Left ventricle myocardium inferior (tissue), 1 donor: ENCODE data around the gene GPR35. TPM values are rescaled to one million over a fixed set of nuclear protein-coding genes. Genes with fewer than 3 reads are reported as not detected.
"Not testable (repeated sequence)": the region's sequence is repeated elsewhere in the genome, so short reads cannot be mapped to it uniquely, and the experiment has no call there.

Experiments used
- DNase-seq: peaks from one replicate; pipeline ENCODE4 v3.0.0-alpha.2; 2020
- H3K27ac ChIP-seq: fragments of 200-600 bp; replicated peaks from 2 replicates; pipeline ENCODE4 v1.8.0; 2021
- H3K27me3 ChIP-seq: fragments of 200-600 bp; 2 replicates; pipeline ENCODE4 v1.8.0; 2021; ENCODE audit warnings: low read depth
- H3K36me3 ChIP-seq: fragments of 200-600 bp; 2 replicates; pipeline ENCODE4 v1.8.0; 2021
- H3K4me1 ChIP-seq: fragments of 200-600 bp; 2 replicates; pipeline ENCODE4 v1.8.0; 2021
- H3K4me3 ChIP-seq: fragments of 200-600 bp; 2 replicates; pipeline ENCODE4 v1.8.0; 2021; ENCODE audit warnings: mild to moderate bottlenecking, moderate library complexity
- H3K9me3 ChIP-seq: fragments of 200-600 bp; replicated peaks from 2 replicates; pipeline ENCODE4 v1.8.0; 2021
- CTCF ChIP-seq: fragments of 200-600 bp; IDR thresholded peaks from 2 replicates; pipeline ENCODE4 v1.8.0; 2021; ENCODE audit warnings: antibody characterized with exemption, mild to moderate bottlenecking, borderline replicate concordance
- intact Hi-C: fragments of 100-400 bp; cut with micrococcal nuclease; formaldehyde crosslinking; loops from one replicate; pipeline ENCODE4 v1.11.0; 2022
- total RNA-seq: library from RNA; stranded (reverse); fragmentation: NEBNext Ultra II Directional; extraction: Animal tissue kit (Norgen Biotek cat#: 25700); gene quantifications from one replicate; pipeline ENCODE4 v1.2.1, GENCODE V29; 2021
- donor health status: DM: no; HTN: yes; CAD: no; lungs with severe emphysema.

Gene GPR35
- total RNA-seq, 1 donor from 2014 or later: 1.3 TPM

DNA sequence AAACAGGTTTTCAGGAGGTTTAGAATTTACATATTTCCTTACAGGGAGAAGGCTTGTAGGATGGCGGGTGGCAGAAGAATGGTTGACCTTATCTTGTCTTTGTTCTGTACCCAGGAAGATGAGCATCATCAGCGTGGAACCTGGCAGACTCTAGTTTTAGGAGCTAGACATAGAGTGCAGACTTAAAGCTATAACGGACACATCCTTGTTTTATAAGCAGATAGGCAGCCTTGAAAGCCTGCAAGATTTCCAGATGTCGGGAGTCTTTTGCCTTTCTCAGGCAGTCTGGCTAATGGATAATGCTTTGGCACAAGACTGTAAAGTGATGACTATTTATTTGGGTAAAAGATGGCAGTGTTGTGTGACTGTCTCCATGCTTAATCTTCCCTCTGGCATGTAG lies 45.7 kb downstream of the GPR35 start:
- no peaks in the 10 kb centered on the region for H3K9me3 ChIP-seq
- intact Hi-C loops: no loop called here
- no peak overlapping the region for H3K4me3 ChIP-seq
- H3K27me3 ChIP-seq: peaks cover 62% of the 10 kb centered on the region
- H3K36me3 ChIP-seq: no peaks in the 10 kb centered on the region
- TF ChIP-seq CTCF: no peak
- DNase-seq: no peak
- no peak overlapping the region for H3K27ac ChIP-seq
- H3K4me1 ChIP-seq: no peaks in the 10 kb centered on the region

DNA sequence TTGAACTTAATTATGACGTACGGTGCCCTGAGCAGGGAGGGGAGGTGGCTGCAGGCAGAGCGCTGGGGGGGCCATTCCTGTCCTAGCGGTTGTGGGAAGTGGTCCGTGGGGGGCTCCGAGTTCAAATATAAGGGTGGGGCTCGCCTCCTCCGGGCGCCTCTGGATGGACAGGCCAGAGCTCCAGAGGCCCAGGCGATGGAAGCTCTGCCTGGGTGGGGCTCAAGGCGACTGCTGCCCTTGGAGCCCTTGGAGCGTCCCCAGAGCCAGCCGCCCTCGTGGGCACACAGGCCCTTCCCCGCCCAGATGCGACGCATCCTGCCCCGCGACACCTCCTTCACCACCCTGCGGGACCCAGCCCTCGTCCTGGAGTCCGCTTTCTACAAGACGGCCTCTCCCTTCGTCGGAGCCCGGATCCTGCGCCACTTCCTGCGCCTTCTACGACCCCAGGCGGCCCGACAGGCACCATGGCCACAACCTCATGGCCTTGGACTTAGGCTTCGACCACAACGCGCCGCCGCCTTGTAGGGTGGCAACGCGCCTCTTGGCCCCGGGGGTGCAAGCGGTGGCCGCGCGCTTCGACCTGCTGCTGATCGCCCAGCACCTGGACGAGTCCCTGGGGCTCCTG lies 46.9 kb downstream of the GPR35 start:
- H3K4me3 ChIP-seq: peak overlapping the region; percentile 48
- intact Hi-C loops: no loop called here
- H3K27ac ChIP-seq: no peak overlapping the region
- DNase-seq: no peak
- H3K4me1 ChIP-seq: no peaks in the 10 kb centered on the region
- no peaks in the 10 kb centered on the region for H3K36me3 ChIP-seq
- TF ChIP-seq CTCF: no peak
- H3K9me3 ChIP-seq: no peaks in the 10 kb centered on the region
- peaks cover 50% of the 10 kb centered on the region for H3K27me3 ChIP-seq

- no peaks in the 10 kb centered on the region for H3K36me3 ChIP-seq
- no peak overlapping the region for H3K27ac ChIP-seq
- H3K27me3 ChIP-seq: peaks cover 44% of the 10 kb centered on the region
- TF ChIP-seq CTCF: no peak
- no peaks in the 10 kb centered on the region for H3K9me3 ChIP-seq
- no peaks in the 10 kb centered on the region for H3K4me1 ChIP-seq
- intact Hi-C loops: no loop called here
- H3K4me3 ChIP-seq: peak overlapping the region; percentile 48
- DNase-seq: no peak
These were observed 47.5 kb downstream of the GPR35 start for GRCh38 chr2:240672701-240673190.

GRCh38 chr2:240674461-240675184 lies 49.3 kb downstream of the GPR35 start:
- H3K36me3 ChIP-seq, DNase-seq, intact Hi-C loops, H3K4me3 ChIP-seq, H3K27ac ChIP-seq, H3K9me3 ChIP-seq, H3K4me1 ChIP-seq: not testable (repeated sequence)
- peaks cover 40% of the 10 kb centered on the region for H3K27me3 ChIP-seq

DNA sequence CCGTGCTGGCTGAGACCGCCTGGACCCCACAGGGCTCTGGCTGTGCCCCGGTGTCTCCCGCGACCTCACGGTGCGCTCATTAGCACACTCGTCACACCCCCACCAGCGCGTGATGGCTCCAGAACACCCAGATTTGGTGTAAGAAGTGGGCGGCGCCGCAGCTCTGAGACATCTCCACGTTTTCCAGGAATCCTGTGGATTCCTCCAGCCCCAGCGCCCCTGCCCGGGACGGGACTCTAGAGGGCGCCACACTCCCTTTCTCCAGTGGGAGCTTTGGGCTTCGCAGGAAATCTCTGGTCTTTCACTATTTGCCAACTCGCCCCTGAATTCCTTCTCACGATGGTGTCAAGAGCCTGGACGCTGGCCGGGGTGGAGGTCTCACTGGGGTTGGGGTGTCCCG lies 50.1 kb downstream of the GPR35 start:
- DNase-seq, H3K36me3 ChIP-seq, H3K9me3 ChIP-seq, H3K27ac ChIP-seq, intact Hi-C loops, H3K4me1 ChIP-seq, H3K4me3 ChIP-seq: not testable (repeated sequence)
- H3K27me3 ChIP-seq: peaks cover 39% of the 10 kb centered on the region

GRCh38 chr2:240678043-240678442 lies 52.8 kb downstream of the GPR35 start:
- H3K36me3 ChIP-seq, H3K27ac ChIP-seq, H3K9me3 ChIP-seq, DNase-seq, intact Hi-C loops, H3K4me3 ChIP-seq, H3K4me1 ChIP-seq: not testable (repeated sequence)
- H3K27me3 ChIP-seq: peaks cover 12% of the 10 kb centered on the region

- intact Hi-C loops, H3K36me3 ChIP-seq, H3K9me3 ChIP-seq, H3K4me3 ChIP-seq, DNase-seq, H3K27me3 ChIP-seq, H3K27ac ChIP-seq, H3K4me1 ChIP-seq: not testable (repeated sequence)
These were observed 53.6 kb downstream of the GPR35 start for GRCh38 chr2:240678909-240679308.

DNA sequence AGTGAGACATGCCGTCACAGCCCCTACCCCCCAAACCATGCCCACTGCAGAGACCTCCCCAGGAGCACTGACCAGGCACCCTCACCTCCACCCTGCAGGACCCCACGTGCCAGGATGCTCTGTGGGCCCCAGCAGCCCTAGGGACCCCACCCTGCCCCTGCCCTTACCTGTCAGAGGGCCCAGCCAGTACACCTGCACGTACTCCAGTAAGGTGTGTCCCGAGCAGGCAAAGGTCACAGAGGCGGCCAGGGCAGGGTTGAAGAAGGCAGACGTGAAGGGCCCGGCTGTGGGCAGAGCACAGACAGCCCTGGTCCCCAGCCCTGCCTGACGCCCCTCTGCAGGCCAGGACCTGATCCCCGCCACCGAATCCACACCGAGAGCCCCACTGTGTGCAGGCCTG lies 54.9 kb downstream of the GPR35 start:
- H3K4me3 ChIP-seq, H3K36me3 ChIP-seq, intact Hi-C loops, H3K27ac ChIP-seq, H3K27me3 ChIP-seq, H3K4me1 ChIP-seq, DNase-seq, H3K9me3 ChIP-seq: not testable (repeated sequence)
